GM12878 (cell line): ENCODE results near the gene SPON2. TPM values are rescaled to one million over a fixed set of nuclear protein-coding genes. Genes with fewer than 3 reads are reported as not detected.

Source experiments
- ATAC-seq: fragments of 200-7000 bp; cut with Tn5 transposase; 3 replicates; pipeline ENCODE4 v1.9.1; 2020; ENCODE audit warnings: mild to moderate bottlenecking, moderate library complexity
- Bru-seq: library from RNA; stranded (reverse); fragments of 400-500 nt; gene quantifications from one replicate; lab custom pipeline; 2021; lab: Mats Ljungman, UMichigan
- BruChase-seq, 2 experiments: library from RNA; stranded (reverse); fragments of 400-500 nt; gene quantifications; one replicate each; lab custom pipeline; 2021; lab: Mats Ljungman, UMichigan
- BruUV-seq: library from RNA; stranded (reverse); fragments of 400-500 nt; replicated peaks from 2 replicates; lab custom pipeline; 2021; lab: Mats Ljungman, UMichigan
- CTCF ChIA-PET: fragments of 300-600 bp; sonication (Branson Sonifier 250); formaldehyde crosslinking; extraction: SDS; loops from one replicate; lab custom pipeline; 2021; ENCODE audit warnings: inconsistent platforms; lab: Yijun Ruan, JAX
- POLR2A ChIA-PET: fragments of 350-600 bp; formaldehyde crosslinking; extraction: SDS; loops from one replicate; lab custom pipeline; 2021; ENCODE audit warnings: inconsistent platforms; lab: Charles Lee
- RAD21 ChIA-PET: fragments of 300-600 bp; sonication (Branson Sonifier 250); formaldehyde crosslinking; loops from one replicate; lab custom pipeline; 2023; ENCODE audit warnings: antibody characterized with exemption; ENCODE audit not compliant: unreplicated experiment; lab: Charles Lee
- SMC1A ChIA-PET: fragments of 300-600 bp; sonication (Branson Sonifier 250); formaldehyde crosslinking; loops from one replicate; lab custom pipeline; 2023; ENCODE audit not compliant: unreplicated experiment, uncharacterized antibody; lab: Charles Lee
- DNase-seq: peaks from one replicate; pipeline ENCODE4 v3.0.0-alpha.2; 2011; ENCODE audit warnings: low read depth, low spot score
- FAIRE-seq: peaks from 3 replicates; lab custom pipeline; 2011; peaks lifted over from hg19 to GRCh38; lab: Jason Lieb, UNC
- H2AFZ ChIP-seq: 2 replicates; pipeline ENCODE4 v1.6.0; 2011; ENCODE audit warnings: low read depth, low read length, control low read depth; ENCODE audit not compliant: control insufficient read depth
- H3K27ac ChIP-seq: 2 replicates; pipeline ENCODE4 v1.5.1; 2011; ENCODE audit warnings: control low read depth; ENCODE audit not compliant: control insufficient read depth, insufficient read depth
- H3K27me3 ChIP-seq, 2 experiments: replicated peaks in 1 of 2; 2 replicates each; pipeline versions ENCODE4 v1.6.0 to v1.6.1; 2011; ENCODE audit warnings: low read length in 1 of 2; ENCODE audit not compliant: control insufficient read depth in 2 of 2, insufficient read depth in 2 of 2
- H3K36me3 ChIP-seq, 2 experiments: 2 replicates each; pipeline ENCODE4 v1.5.1; 2011; ENCODE audit warnings: low read length in 1 of 2; ENCODE audit not compliant: control insufficient read depth in 2 of 2, insufficient read depth in 2 of 2
- H3K4me1 ChIP-seq: 2 replicates; pipeline ENCODE4 v1.6.1; 2011; ENCODE audit warnings: mild to moderate bottlenecking, low read length, moderate library complexity, mixed read lengths; ENCODE audit not compliant: control insufficient read depth, insufficient read depth
- H3K4me2 ChIP-seq: 2 replicates; pipeline ENCODE4 v1.6.0; 2011; ENCODE audit warnings: control low read depth; ENCODE audit not compliant: control insufficient read depth, insufficient read depth
- H3K4me3 ChIP-seq: fragments of 200-600 bp; sonication (generic); 2 replicates; pipeline ENCODE4 v1.5.1; 2016
- H3K79me2 ChIP-seq: 2 replicates; pipeline ENCODE4 v1.6.0; 2011; ENCODE audit warnings: low read length; ENCODE audit not compliant: control insufficient read depth, insufficient read depth
- H3K9ac ChIP-seq: 2 replicates; pipeline ENCODE4 v1.8.0; 2011; ENCODE audit warnings: low read length, control low read depth, mixed read lengths; ENCODE audit not compliant: control insufficient read depth, insufficient read depth
- H3K9me3 ChIP-seq: replicated peaks from 3 replicates; pipeline ENCODE4 v1.5.1; 2011; ENCODE audit warnings: mild to moderate bottlenecking, low read length; ENCODE audit not compliant: control insufficient read depth, insufficient read depth
- H4K20me1 ChIP-seq: 2 replicates; pipeline ENCODE4 v1.6.0; 2011; ENCODE audit not compliant: control insufficient read depth, insufficient read depth
- KAT2A ChIP-seq: conservative IDR thresholded peaks from 2 replicates; pipeline ENCODE4 v1.6.1; 2011; ENCODE audit warnings: low read depth, low read length; ENCODE audit not compliant: control insufficient read depth
- LARP7 ChIP-seq: fragments of 450-650 bp; IDR thresholded peaks from 2 replicates; pipeline ENCODE4 v1.6.1; 2017; ENCODE audit warnings: mild to moderate bottlenecking
- SRF ChIP-seq, 2 experiments: IDR thresholded peaks; 2 replicates each; pipeline ENCODE4 v1.6.1; 2011; ENCODE audit warnings: low read depth in 2 of 2, low read length in 2 of 2, mild to moderate bottlenecking in 1 of 2, moderate library complexity in 1 of 2
- SUZ12 ChIP-seq: fragments of 200-600 bp; sonication (generic); IDR thresholded peaks from one replicate; pipeline ENCODE4 v1.6.1; 2018; ENCODE audit warnings: antibody characterized with exemption, mild to moderate bottlenecking; ENCODE audit not compliant: unreplicated experiment
- TAF1 ChIP-seq: IDR thresholded peaks from 2 replicates; pipeline ENCODE4 v1.6.1; 2011; ENCODE audit warnings: mild to moderate bottlenecking, low read depth, low read length, borderline replicate concordance
- WGBS: methylation state at CpG from one replicate; pipeline ENCODE4 v1.1.6; 2016; ENCODE audit warnings: low lambda C conversion rate; ENCODE audit not compliant: insufficient replicate concordance, insufficient coverage; ENCODE audit errors: missing lambda C conversion rate; 5-methylcytosine and 5-hydroxymethylcytosine counted together
- in situ Hi-C: fragments of 300-500 bp; cut with MboI; formaldehyde crosslinking; loops from 9 replicates; pipeline ENCODE4 v1.14.3; 2018; ENCODE audit warnings: mixed read lengths
- intact Hi-C: fragments of 100-400 bp; cut with micrococcal nuclease; formaldehyde crosslinking; loops from one replicate; pipeline ENCODE4 v1.14.2; 2022; ENCODE audit not compliant: unreplicated experiment
- long read RNA-seq, 2 experiments: library from polyadenylated mRNA; unstranded; transcript quantifications; one replicate each; pipeline ENCODE4 v2.0.0, GENCODE V29; 2019 to 2020
- polyA minus RNA-seq, 3 experiments: library from RNA; depleted of rRNA, polyadenylated mRNA; stranded (reverse); fragments of >200 nt; gene quantifications; 2 replicates each; pipeline ENCODE4 v1.2.3, GENCODE V29; 2011
- polyA plus RNA-seq, 11 experiments: library from polyadenylated mRNA; depleted of rRNA in 4 of 11; unstranded in 6 of 11; stranded (reverse) in 5 of 11; fragments of >200 nt; fragmentation: Nextera tagmentation in 4 of 11; fragmentation: Illumina TruSeq in 1 of 11; extraction: Ambion mirVana in 4 of 11; extraction: Trizol in 1 of 11; gene quantifications; 1 replicate in 1 of 11; 2 replicates in 10 of 11; pipeline versions ENCODE4 v1.2.1 to v1.2.3, GENCODE V29; 2011 to 2016; ENCODE audit warnings: inconsistent platforms in 2 of 11, missing spikeins in 2 of 11, low read depth in 1 of 11
- total RNA-seq, 4 experiments: library from RNA; depleted of rRNA in 3 of 4; stranded (reverse); fragments of >200 nt in 3 of 4; fragmentation: Illumina TruSeq in 1 of 4; extraction: Trizol in 1 of 4; gene quantifications; 2 replicates each; pipeline versions ENCODE4 v1.2.1 to v1.2.3, GENCODE V29; 2013 to 2021
- TF ChIP-seq, protein P1 (sequence below): fragments of 450-650 bp; IDR thresholded peaks from 2 replicates; pipeline ENCODE4 v1.6.1; 2016; ENCODE audit warnings: mild to moderate bottlenecking
- TF ChIP-seq, protein P2 (sequence below): IDR thresholded peaks from 2 replicates; pipeline ENCODE4 v1.6.1; 2012; ENCODE audit warnings: low read depth, low read length, improper control_type of control experiment

SPON2 gene
- total RNA-seq (2013; cell fraction: nucleolus; rRNA removed), result 71.0 and 75.2 TPM in 2 replicates
- total RNA-seq (2014; rRNA removed), result 8.7 and 10.4 TPM in 2 replicates
- total RNA-seq (2014; rRNA removed; fragmentation: Illumina TruSeq; extraction: Trizol), result 6.9 and 9.1 TPM in 2 replicates
- 9.3 and 10.2 TPM in 2 replicates for total RNA-seq (2021)
- 3.6 TPM for polyA plus RNA-seq (2011; ENCODE audit: low read depth)
- polyA plus RNA-seq (2011; rRNA removed), result 6.7 and 7.5 TPM in 2 replicates
- 7.6 and 10.1 TPM in 2 replicates for polyA plus RNA-seq (2011; cell fraction: cytosol; rRNA removed)
- polyA plus RNA-seq (2011; cell fraction: nucleus; rRNA removed), result 36.0 and 37.7 TPM in 2 replicates
- 11.7 and 12.2 TPM in 2 replicates for polyA plus RNA-seq (2012)
- polyA plus RNA-seq (2014; fragmentation: Illumina TruSeq; extraction: Trizol), result 2.6 and 5.1 TPM in 2 replicates
- 1 to 10 TPM; 1.1 to 1.6 TPM for polyA plus RNA-seq (2014; fragmentation: Nextera tagmentation; extraction: Ambion mirVana)
- polyA plus RNA-seq (2014; rRNA removed), result 10.1 and 11.2 TPM in 2 replicates
- 1 to 10 TPM; 7.1 to 9.6 TPM for polyA plus RNA-seq (2016; fragmentation: Nextera tagmentation; extraction: Ambion mirVana)
- 2.0 and 6.5 TPM in 2 replicates for polyA minus RNA-seq (2011; rRNA and poly(A)+ RNA removed)
- 3.3 and 4.9 TPM in 2 replicates for polyA minus RNA-seq (2011; cell fraction: cytosol; rRNA and poly(A)+ RNA removed)
- 13.2 and 17.9 TPM in 2 replicates for polyA minus RNA-seq (2011; cell fraction: nucleus; rRNA and poly(A)+ RNA removed)
- percentile 54 among the genes with signal in this experiment for Bru-seq, nascent RNA
- percentile 61 among the genes with signal in this experiment for BruChase-seq, experiment 1, labeled RNA remaining after a 6-hour chase
- BruChase-seq, experiment 2, labeled RNA remaining after a 2-hour chase, result percentile 53 among the genes with signal in this experiment
- long read RNA-seq, experiment 1, result 0 reads
- long read RNA-seq, experiment 2, partial matches to known transcripts, result 0 of 1 reads
- long read RNA-seq, experiment 2, other reads (novel, unspliced or antisense), result 1 of 1 reads

DNA sequence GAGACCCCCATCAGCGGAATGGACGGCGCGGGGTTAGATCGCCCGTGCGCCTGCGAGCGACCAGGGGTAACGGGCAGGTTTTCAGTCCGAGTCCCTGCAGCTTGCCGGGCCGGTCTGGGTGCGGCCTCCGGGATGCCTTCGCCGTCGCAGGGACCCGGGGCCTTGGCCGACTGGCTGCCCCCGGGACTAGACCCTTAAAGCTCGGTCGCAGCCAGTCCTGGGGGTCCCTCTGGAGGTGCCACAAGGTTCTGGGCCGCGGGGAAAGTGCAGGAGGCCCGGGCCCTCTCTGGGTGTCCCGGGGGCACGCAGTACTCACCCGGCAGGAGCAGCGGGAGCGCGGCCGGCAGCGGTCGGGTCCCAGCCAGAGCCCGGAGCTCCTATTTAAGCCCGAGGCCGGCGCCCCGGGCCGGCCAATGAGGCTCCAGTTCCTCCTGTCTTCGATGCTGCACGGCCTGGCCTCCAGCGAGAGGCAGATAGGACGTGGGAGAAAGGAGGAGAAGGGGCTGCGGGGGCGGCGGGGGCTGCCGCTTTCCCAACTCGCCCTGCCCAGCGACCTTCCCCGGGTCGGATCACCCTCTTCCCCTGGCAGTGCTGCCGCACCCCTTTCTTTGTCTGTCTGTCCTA, at the start of gene SPON2:
TSS of gene SPON2 (minus strand) at position 356 of the 624 bp plus-strand sequence.
- FAIRE-seq (no peak), DNase-seq (no peak), ATAC-seq (no peak)
- Histone ChIP-seq H3K4me2 (peak within 1 kb of the TSS; percentile 46), H3K4me1 (peaks cover 12% of the 10 kb centered on the region), H3K36me3 (no peaks in the 10 kb centered on the region), H3K27ac (no peak within 1 kb of the TSS), H3K79me2 (no peaks in the 10 kb centered on the region), H3K27me3 (peaks cover 0 to 9% of the 10 kb centered on the region in 2 experiments; a peak in 2 of 4 replicates), H2AFZ (no peak within 1 kb of the TSS), H3K9me3 (no peaks in the 10 kb centered on the region; the same call in 2 of the 3 replicates), H3K9ac (no peak within 1 kb of the TSS), H4K20me1 (no peaks in the 10 kb centered on the region), H3K4me3 (no peak within 1 kb of the TSS; the same call in 1 of the 2 replicates)
- ChIA-PET RAD21 (no interaction called here), CTCF (no interaction called here), SMC1A (no interaction called here), POLR2A (interaction anchor here (0.5 to 1.4 kb wide), 2 partner anchors 12 to 17 kb away, joined by 3 read pairs; no protein-coding TSS in a partner anchor)
- intact Hi-C loops (no loop called here), in situ Hi-C loops (no loop called here)
- TF ChIP-seq KAT2A (no peak), SRF (IDR thresholded peaks at IDR 0.05; ENCODE audit: low read depth in 2 of 2, low read length in 2 of 2) (no peak), TAF1 (no peak), LARP7 (no peak), SUZ12 (no peak)
- TF ChIP-seq, protein P1, sequence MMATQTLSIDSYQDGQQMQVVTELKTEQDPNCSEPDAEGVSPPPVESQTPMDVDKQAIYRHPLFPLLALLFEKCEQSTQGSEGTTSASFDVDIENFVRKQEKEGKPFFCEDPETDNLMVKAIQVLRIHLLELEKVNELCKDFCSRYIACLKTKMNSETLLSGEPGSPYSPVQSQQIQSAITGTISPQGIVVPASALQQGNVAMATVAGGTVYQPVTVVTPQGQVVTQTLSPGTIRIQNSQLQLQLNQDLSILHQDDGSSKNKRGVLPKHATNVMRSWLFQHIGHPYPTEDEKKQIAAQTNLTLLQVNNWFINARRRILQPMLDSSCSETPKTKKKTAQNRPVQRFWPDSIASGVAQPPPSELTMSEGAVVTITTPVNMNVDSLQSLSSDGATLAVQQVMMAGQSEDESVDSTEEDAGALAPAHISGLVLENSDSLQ, result no peak
- TF ChIP-seq, protein P2, sequence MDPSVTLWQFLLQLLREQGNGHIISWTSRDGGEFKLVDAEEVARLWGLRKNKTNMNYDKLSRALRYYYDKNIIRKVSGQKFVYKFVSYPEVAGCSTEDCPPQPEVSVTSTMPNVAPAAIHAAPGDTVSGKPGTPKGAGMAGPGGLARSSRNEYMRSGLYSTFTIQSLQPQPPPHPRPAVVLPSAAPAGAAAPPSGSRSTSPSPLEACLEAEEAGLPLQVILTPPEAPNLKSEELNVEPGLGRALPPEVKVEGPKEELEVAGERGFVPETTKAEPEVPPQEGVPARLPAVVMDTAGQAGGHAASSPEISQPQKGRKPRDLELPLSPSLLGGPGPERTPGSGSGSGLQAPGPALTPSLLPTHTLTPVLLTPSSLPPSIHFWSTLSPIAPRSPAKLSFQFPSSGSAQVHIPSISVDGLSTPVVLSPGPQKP, result no peak
- no TSS peak for BruUV-seq
- 26% methylated on average over 42 of the region's 54 CpGs for whole genome bisulfite sequencing
